Activated naive CD4-positive, alpha-beta T cell treated with anti-CD3 and anti-CD28 coated beads, Interleukin-2, amount 10 ng/mL, durations not matched to agents 5 hours and 36 hours (primary cell): ENCODE measurements around the gene PPP4R2. TPM values are rescaled to one million over a fixed set of nuclear protein-coding genes. Genes with fewer than 3 reads are reported as not detected.

ENCODE experiments used
- total RNA-seq, 2 experiments: library from RNA; stranded (reverse); gene quantifications; one replicate each; pipeline ENCODE4 v1.2.3, GENCODE V29; 2021

The PPP4R2 gene
- total RNA-seq = 10 to 100 TPM; 77.4 to 81.8 TPM

GRCh38 chr3:72996473-72997333 is at the start of gene PPP4R2:
Gene PPP4R2, plus strand, starts transcription at chr3:72996811. Its CDS starts 227 bp downstream, at chr3:72997038.

DNA sequence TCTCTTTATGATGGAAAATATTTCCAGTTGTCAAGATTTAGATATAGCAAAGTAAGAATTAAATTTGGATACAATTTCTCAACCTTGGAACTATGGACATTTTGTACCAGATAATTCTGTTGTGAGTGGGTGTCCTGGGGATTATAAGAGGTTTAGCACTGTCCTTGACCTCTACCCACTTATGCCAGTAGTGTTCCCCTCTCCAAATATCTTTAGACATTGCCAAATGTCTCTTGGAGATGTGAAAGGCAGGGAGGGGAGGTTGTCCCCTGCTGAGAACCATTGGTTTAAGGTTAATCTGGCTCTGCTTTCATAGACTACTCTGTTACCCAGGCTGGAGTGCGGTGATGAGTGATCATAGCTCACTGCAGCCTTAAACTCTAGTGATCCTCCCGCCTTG is 64.8 kb downstream of the PPP4R2 start, which contains the start of gene EBLN2:
Gene EBLN2, plus strand, starts transcription at position 244 of the 400 bp plus-strand sequence. CDS start 423 bp downstream, outside the sequence.

Other genes with a start within 250 kb of the PPP4R2 start
- 10 to 100 TPM; 21.7 to 27.6 TPM for gene SHQ1, start 148.4 kb upstream of the PPP4R2 start, total RNA-seq
- gene GXYLT2, start 108.8 kb upstream of the PPP4R2 start, total RNA-seq = not detected
- 1 to 10 TPM; 6.8 to 7.4 TPM for gene EBLN2, start 64.8 kb downstream of the PPP4R2 start, total RNA-seq